Activated CD4-positive, alpha-beta T cell treated with anti-CD3 and anti-CD28 coated beads, Interleukin-2, Interleukin-4, amounts not matched to agents 100 ng/mL and 50 ng/mL, durations not matched to agents 16 hours and 8 hours (primary cell): ENCODE measurements around the gene PIK3R4.

ENCODE experiments used
- DNase-seq: peaks from one replicate; pipeline ENCODE4 v3.0.0-alpha.2; 2020; ENCODE audit warnings: low spot score

PIK3R4 gene

GRCh38 chr3:130688697-130689470, 57.7 kb downstream of the PIK3R4 start:
- no peak for DNase-seq

- DNase-seq = peak; percentile 37
Observed at GRCh38 chr3:130688015-130688688, 58.5 kb downstream of the PIK3R4 start.

GRCh38 chr3:130687327-130687726, 59.3 kb downstream of the PIK3R4 start:
- DNase-seq = no peak

GRCh38 chr3:130686833-130687232, 59.8 kb downstream of the PIK3R4 start:
- DNase-seq = no peak

- no peak for DNase-seq
Observed at GRCh38 chr3:130682131-130682530, 64.5 kb downstream of the PIK3R4 start.

- DNase-seq = no peak
Observed at GRCh38 chr3:130679218-130679617, 67.4 kb downstream of the PIK3R4 start.

GRCh38 chr3:130677343-130677742, 69.3 kb downstream of the PIK3R4 start:
- no peak for DNase-seq

GRCh38 chr3:130671545-130672312, 74.9 kb downstream of the PIK3R4 start:
- DNase-seq = peak; percentile 17

- no peak for DNase-seq
Observed at GRCh38 chr3:130669740-130670139, 76.9 kb downstream of the PIK3R4 start.

GRCh38 chr3:130663092-130663491, 83.5 kb downstream of the PIK3R4 start:
- no peak for DNase-seq

GRCh38 chr3:130662501-130662996, 84.1 kb downstream of the PIK3R4 start:
- DNase-seq = no peak

- no peak for DNase-seq
Observed at GRCh38 chr3:130661140-130661891, 85.3 kb downstream of the PIK3R4 start.

GRCh38 chr3:130659911-130660310, 86.7 kb downstream of the PIK3R4 start:
- no peak for DNase-seq

- DNase-seq = no peak
Observed at GRCh38 chr3:130658678-130659077, 88.0 kb downstream of the PIK3R4 start.

GRCh38 chr3:130656627-130657026, 90.0 kb downstream of the PIK3R4 start:
- DNase-seq = no peak

- no peak for DNase-seq
Observed at GRCh38 chr3:130654921-130655320, 91.7 kb downstream of the PIK3R4 start.

- no peak for DNase-seq
Observed at GRCh38 chr3:130654091-130654490, 92.5 kb downstream of the PIK3R4 start.

GRCh38 chr3:130649061-130649654, 97.5 kb downstream of the PIK3R4 start:
- DNase-seq = no peak

- no peak for DNase-seq
Observed at GRCh38 chr3:130648293-130648692, 98.3 kb downstream of the PIK3R4 start.

GRCh38 chr3:130645261-130645660, 101.4 kb downstream of the PIK3R4 start:
- DNase-seq = no peak

GRCh38 chr3:130644628-130645253, 101.9 kb downstream of the PIK3R4 start:
- DNase-seq = no peak
